Measurements from ENCODE around the gene SERPINA5.

Gene SERPINA5

GRCh38 chr14:94545131-94545841 is 35.9 kb upstream of the SERPINA5 start:
- TF ChIP-seq, protein P1, sequence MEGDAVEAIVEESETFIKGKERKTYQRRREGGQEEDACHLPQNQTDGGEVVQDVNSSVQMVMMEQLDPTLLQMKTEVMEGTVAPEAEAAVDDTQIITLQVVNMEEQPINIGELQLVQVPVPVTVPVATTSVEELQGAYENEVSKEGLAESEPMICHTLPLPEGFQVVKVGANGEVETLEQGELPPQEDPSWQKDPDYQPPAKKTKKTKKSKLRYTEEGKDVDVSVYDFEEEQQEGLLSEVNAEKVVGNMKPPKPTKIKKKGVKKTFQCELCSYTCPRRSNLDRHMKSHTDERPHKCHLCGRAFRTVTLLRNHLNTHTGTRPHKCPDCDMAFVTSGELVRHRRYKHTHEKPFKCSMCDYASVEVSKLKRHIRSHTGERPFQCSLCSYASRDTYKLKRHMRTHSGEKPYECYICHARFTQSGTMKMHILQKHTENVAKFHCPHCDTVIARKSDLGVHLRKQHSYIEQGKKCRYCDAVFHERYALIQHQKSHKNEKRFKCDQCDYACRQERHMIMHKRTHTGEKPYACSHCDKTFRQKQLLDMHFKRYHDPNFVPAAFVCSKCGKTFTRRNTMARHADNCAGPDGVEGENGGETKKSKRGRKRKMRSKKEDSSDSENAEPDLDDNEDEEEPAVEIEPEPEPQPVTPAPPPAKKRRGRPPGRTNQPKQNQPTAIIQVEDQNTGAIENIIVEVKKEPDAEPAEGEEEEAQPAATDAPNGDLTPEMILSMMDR (IDR thresholded peaks at IDR 0.05; ENCODE audit: low read length, missing control alignments): no peak
- H3K4me3 ChIP-seq (replicated peaks; ENCODE audit: low read depth, low read length): no peak overlapping the region
- DNase-seq (ENCODE audit: low read depth): peak; percentile 17

DNA sequence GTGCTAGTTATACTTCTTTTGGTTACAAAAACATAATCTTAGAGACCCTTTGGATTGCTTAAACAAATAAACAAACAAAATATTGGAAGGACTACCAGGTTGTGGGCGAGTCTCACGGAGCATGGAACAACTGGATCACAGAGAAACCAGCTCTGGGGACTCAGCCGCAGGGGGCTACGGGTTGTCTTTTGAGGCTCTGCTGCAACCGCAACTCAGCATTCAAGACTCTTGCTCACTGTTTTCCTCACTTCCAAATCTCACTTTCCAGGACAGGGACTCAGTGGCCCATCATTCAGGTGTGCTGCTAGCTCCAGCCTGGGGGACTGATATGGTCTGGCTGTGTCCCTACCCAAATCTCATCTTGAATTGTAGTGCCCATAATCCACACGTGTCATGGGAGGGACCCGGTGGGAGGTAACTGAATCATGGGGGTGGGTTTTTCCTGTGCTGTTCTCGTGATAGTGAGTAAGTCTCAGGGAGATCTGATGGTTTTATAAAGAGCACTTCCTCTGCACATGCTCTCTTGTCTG is 34.0 kb upstream of the SERPINA5 start:
- H3K4me3 ChIP-seq (replicated peaks; ENCODE audit: low read depth, low read length): no peak overlapping the region
- TF ChIP-seq, protein P1 (IDR thresholded peaks at IDR 0.05; ENCODE audit: low read length, missing control alignments): no peak
- DNase-seq (ENCODE audit: low read depth): no peak

DNA sequence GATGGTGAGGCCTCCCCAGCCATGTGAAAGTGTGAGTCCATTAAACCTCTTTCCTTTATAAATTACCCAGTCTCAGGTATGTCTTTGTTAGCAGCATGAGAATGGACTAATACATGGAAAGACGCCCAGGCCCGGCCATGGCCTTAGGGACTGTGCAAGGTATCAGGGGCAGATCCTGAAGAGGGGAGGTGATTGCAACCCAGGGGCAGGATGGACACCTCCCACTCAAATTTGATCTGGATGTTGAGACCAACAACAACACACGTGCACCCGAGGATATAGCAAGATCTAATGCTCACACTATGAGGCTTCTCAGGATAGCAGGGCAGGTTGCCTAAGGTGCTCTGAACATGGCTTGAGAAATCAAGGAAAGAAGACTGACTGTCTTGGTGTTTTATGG is 33.5 kb upstream of the SERPINA5 start:
- no peak for DNase-seq (ENCODE audit: low read depth)
- no peak overlapping the region for H3K4me3 ChIP-seq (replicated peaks; ENCODE audit: low read depth, low read length)
- TF ChIP-seq, protein P1 (IDR thresholded peaks at IDR 0.05; ENCODE audit: low read length, missing control alignments): no peak

DNA sequence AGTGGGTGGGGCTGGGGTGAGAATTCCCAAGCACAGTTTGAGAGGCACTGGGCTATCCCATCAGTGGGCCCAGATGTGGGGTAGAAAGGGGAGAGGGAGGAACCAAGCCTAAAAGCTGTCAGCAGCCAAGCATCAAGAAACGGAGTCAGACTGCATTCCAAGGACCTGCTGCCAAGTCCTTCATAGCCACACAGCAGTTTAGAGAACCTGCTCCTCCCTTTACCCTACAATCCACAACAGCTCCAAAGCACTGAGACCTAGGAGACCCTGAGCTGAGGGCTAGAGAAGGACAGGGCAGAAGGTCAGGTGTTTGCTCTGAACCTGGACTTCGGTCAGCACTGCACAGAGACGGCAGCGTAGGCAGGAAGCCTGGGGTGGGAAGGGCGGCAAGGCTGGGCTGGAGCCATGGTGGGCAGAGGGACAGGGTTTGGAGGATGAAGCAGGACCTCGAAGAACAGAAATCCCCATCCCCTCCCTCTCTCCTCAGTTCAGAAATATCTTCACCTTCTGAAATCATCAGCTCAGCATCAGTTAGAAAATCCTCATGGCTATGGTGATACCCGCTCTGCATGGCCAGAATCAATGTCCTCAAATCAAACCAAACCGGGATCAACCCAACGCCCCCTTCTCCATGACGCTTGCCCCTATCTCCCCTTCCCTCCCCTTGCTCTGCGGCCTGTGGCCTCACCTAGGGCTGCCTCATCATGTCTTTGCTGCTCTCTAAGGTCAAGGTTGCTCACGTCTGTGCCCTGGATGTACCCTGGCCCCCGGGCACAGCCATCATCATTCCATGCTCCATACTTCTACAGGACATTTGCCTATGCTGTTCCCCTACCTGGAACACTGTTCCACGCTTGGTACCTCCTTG is 32.9 kb upstream of the SERPINA5 start:
- TF ChIP-seq, protein P1 (IDR thresholded peaks at IDR 0.05; ENCODE audit: low read length, missing control alignments): no peak
- DNase-seq (ENCODE audit: low read depth): peak; percentile 17
- no peak overlapping the region for H3K4me3 ChIP-seq (replicated peaks; ENCODE audit: low read depth, low read length)

- peak; percentile 70 for DNase-seq (ENCODE audit: low read depth)
- TF ChIP-seq, protein P1 (IDR thresholded peaks at IDR 0.05; ENCODE audit: low read length, missing control alignments): peak; percentile 77
Observed at GRCh38 chr14:94548999-94549985, 31.9 kb upstream of the SERPINA5 start.

GRCh38 chr14:94550041-94550440 is 31.2 kb upstream of the SERPINA5 start:
- no peak for DNase-seq (ENCODE audit: low read depth)
- TF ChIP-seq, protein P1 (IDR thresholded peaks at IDR 0.05; ENCODE audit: low read length, missing control alignments): no peak
- no peak overlapping the region for H3K4me3 ChIP-seq (replicated peaks; ENCODE audit: low read depth, low read length)

More at GRCh38 chr14:94548999-94549985, 31.9 kb upstream of the SERPINA5 start:
- H3K4me3 ChIP-seq (replicated peaks; ENCODE audit: low read depth, low read length): no peak overlapping the region
